Measurements from ENCODE around the gene ARHGEF40. TPM values are rescaled to one million over a fixed set of nuclear protein-coding genes. Genes with fewer than 3 reads are reported as not detected.
"Not testable (repeated sequence)": the region's sequence is repeated elsewhere in the genome, so short reads cannot be mapped to it uniquely, and the experiment has no call there.

ARHGEF40 gene
- total RNA-seq, 1 experiment from 2014 or later, result 74.2 TPM

GRCh38 chr14:21040370-21040925 lies 29.7 kb upstream of the ARHGEF40 start (continued):
- TF ChIP-seq JAZF1 (CRISPR knock-in tag; IDR thresholded peaks at IDR 0.05) (no peak), JUN (CRISPR knock-in tag; IDR thresholded peaks at IDR 0.05) (no peak), FOXJ3 (CRISPR knock-in tag; IDR thresholded peaks at IDR 0.05; ENCODE audit: borderline replicate concordance) (no peak)

- H3K9me3 Mint-ChIP-seq; H3K36me3 Mint-ChIP-seq; DNase-seq (ENCODE audit: low spot score); H3K27me3 Mint-ChIP-seq (ENCODE audit: low read depth); H3K27ac Mint-ChIP-seq; H3K4me3 Mint-ChIP-seq; ATAC-seq: not testable (repeated sequence)
- POLR2A ChIA-PET, result interaction anchor here (1.8 to 2.8 kb wide), 2 partner anchors 15 to 26 kb away, joined by 7 to 26 read pairs; no protein-coding TSS in a partner anchor
- CTCF ChIA-PET, result interaction anchor here (0.6 to 7.0 kb wide), 27 partner anchors 11 to 635 kb away, joined by 3 to 670 read pairs (median 14); partner anchors contain the start of genes ARHGEF40, NDRG2, RNASE8 and SLC39A2
- H3K4me1 Mint-ChIP-seq, result peaks cover 26% of the 10 kb centered on the region
Measured at GRCh38 chr14:21040941-21041340, 29.2 kb upstream of the ARHGEF40 start.

DNA sequence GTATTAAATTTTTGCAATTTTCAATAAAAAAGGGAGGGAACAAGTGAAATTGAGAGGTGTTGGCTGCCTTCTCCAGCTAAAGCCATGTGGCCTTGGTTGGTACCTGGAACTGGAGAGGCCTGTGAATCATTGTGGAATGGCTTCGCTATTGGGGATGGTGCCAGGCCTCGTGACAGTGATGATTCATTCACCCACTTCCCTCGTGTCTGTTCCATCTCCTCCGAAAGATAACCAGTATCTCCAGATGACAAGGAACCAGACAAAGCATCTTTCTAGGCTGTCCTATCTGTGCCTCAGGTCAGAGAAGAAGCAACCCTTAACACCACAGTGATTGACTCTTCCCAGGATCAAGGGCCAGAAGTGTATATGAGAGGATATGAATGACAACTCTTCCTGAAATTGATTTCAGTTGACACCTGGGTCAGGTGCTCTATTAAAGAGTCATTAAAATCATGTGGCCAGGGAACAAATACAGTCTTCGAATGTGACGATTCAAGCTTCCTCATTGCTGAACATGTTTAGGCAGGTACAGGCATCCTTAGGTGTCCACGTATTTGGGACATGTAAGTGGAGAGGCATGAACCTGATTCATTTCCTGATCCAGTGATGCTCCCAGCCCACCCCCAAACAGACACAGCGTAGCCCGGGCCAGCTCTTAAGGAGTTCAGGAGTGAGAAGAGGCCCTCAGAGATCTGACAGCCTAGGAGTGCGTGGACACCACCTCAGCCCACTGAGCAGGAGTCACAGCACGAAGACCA lies 28.2 kb upstream of the ARHGEF40 start, which contains the start of gene RNASE7:
Gene RNASE7 (plus strand): TSS at position 687 of the 758 bp plus-strand sequence. CDS start 631 bp downstream, outside the sequence.
- H3K27ac Mint-ChIP-seq, result no peak within 1 kb of the TSS
- TF ChIP-seq TP53 (CRISPR knock-in tag; IDR thresholded peaks at IDR 0.05) (no peak), KAT7 (CRISPR knock-in tag; IDR thresholded peaks at IDR 0.05; ENCODE audit: borderline replicate concordance) (no peak), NFYB (CRISPR knock-in tag; conservative IDR thresholded peaks at IDR 0.05; ENCODE audit: low read depth) (no peak), ZNF423 (CRISPR knock-in tag; IDR thresholded peaks at IDR 0.05) (no peak), NFATC4 (CRISPR knock-in tag; IDR thresholded peaks at IDR 0.05) (no peak)
- CTCF ChIA-PET, result interaction anchor here (1.0 to 7.0 kb wide), 6 partner anchors 17 to 71 kb away, joined by 3 to 670 read pairs (median 28); partner anchors contain the start of gene ARHGEF40
- peaks cover 3% of the 10 kb centered on the region; the same call in 1 of the 2 replicates for H3K27me3 Mint-ChIP-seq (ENCODE audit: low read depth)
- DNase-seq (ENCODE audit: low spot score) (no peak), ATAC-seq (no peak)
- H3K4me1 Mint-ChIP-seq, result peaks cover 26% of the 10 kb centered on the region
- POLR2A ChIA-PET, result interaction anchor here (1.8 kb wide), 1 partner anchor 16 kb away, joined by 7 read pairs; no protein-coding TSS in a partner anchor
- H3K36me3 Mint-ChIP-seq, result no peaks in the 10 kb centered on the region
- H3K9me3 Mint-ChIP-seq, result no peaks in the 10 kb centered on the region
- no peak within 1 kb of the TSS for H3K4me3 Mint-ChIP-seq

GRCh38 chr14:21042918-21043317 lies 27.2 kb upstream of the ARHGEF40 start:
- POLR2A ChIA-PET, result no interaction called here
- no peaks in the 10 kb centered on the region for H3K9me3 Mint-ChIP-seq
- ATAC-seq, result no peak
- TF ChIP-seq, protein P1, sequence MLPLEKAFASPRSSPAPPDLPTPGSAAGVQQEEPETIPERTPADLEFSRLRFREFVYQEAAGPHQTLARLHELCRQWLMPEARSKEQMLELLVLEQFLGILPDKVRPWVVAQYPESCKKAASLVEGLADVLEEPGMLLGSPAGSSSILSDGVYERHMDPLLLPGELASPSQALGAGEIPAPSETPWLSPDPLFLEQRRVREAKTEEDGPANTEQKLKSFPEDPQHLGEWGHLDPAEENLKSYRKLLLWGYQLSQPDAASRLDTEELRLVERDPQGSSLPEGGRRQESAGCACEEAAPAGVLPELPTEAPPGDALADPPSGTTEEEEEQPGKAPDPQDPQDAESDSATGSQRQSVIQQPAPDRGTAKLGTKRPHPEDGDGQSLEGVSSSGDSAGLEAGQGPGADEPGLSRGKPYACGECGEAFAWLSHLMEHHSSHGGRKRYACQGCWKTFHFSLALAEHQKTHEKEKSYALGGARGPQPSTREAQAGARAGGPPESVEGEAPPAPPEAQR (CRISPR knock-in tag; IDR thresholded peaks at IDR 0.05), result no peak
- no peak for TF ChIP-seq ESRRA (CRISPR knock-in tag; IDR thresholded peaks at IDR 0.05; ENCODE audit: borderline replicate concordance)
- no peak for TF ChIP-seq ZNF396 (CRISPR knock-in tag; IDR thresholded peaks at IDR 0.05; ENCODE audit: borderline replicate concordance)
- TF ChIP-seq TP53 (CRISPR knock-in tag; IDR thresholded peaks at IDR 0.05), result no peak
- no peak for TF ChIP-seq ZNF532 (CRISPR knock-in tag; IDR thresholded peaks at IDR 0.05; ENCODE audit: borderline replicate concordance)
- H3K4me1 Mint-ChIP-seq, result peaks cover 26% of the 10 kb centered on the region
- H3K27me3 Mint-ChIP-seq (ENCODE audit: low read depth), result peaks cover 3% of the 10 kb centered on the region; the same call in 1 of the 2 replicates
- no peaks in the 10 kb centered on the region for H3K36me3 Mint-ChIP-seq
- H3K27ac Mint-ChIP-seq, result no peak overlapping the region
- H3K4me3 Mint-ChIP-seq, result no peak overlapping the region
- DNase-seq (ENCODE audit: low spot score), result no peak
- CTCF ChIA-PET, result interaction anchor here (1.1 to 7.0 kb wide), 4 partner anchors 11 to 37 kb away, joined by 5 to 670 read pairs (median 6); no protein-coding TSS in a partner anchor

All from WTC11 (cell line).